B cell (primary cell): Measurements from ENCODE around the gene ASB8. TPM values are rescaled to one million over a fixed set of nuclear protein-coding genes. Genes with fewer than 3 reads are reported as not detected.

Experiments used
- ATAC-seq: fragments of 200-7000 bp; cut with Tn5 transposase; one replicate; pipeline ENCODE4 v1.10.0; 2021; ENCODE audit warnings: low read depth, mild to moderate bottlenecking, moderate number of reproducible peaks, moderate library complexity
- CTCF ChIA-PET: fragments of 350-600 bp; sonication (Branson Sonifier 250); formaldehyde crosslinking; loops from one replicate; lab custom pipeline; 2021; ENCODE audit warnings: antibody characterized with exemption, inconsistent platforms; lab: Charles Lee
- POLR2A ChIA-PET: fragments of 350-600 bp; sonication (Branson Sonifier 250); formaldehyde crosslinking; loops from one replicate; lab custom pipeline; 2021; ENCODE audit warnings: antibody characterized with exemption; lab: Charles Lee
- DNase-seq: peaks from one replicate; pipeline ENCODE4 v3.0.0; 2013
- H2AFZ ChIP-seq: 2 replicates; pipeline ENCODE4 v1.6.1; 2012; ENCODE audit warnings: mild to moderate bottlenecking, low read depth, low read length; ENCODE audit not compliant: insufficient read depth, poor library complexity, severe bottlenecking
- H3K27ac ChIP-seq, 2 donors: 1 replicate in 1 of 2; 2 replicates in 1 of 2; pipeline ENCODE4 v1.5.1; 2012 to 2013; ENCODE audit warnings: low read length in 2 of 2, mild to moderate bottlenecking in 2 of 2, moderate library complexity in 1 of 2
- H3K27me3 ChIP-seq, 4 experiments: fragments of 200-600 bp in 1 of 4; sonication (generic) in 1 of 4; replicated peaks in 1 of 4; 1 replicate in 2 of 4; 2 replicates in 2 of 4; pipeline versions ENCODE4 v1.6.1 to v1.7.0; 2013 to 2016; ENCODE audit warnings: low read length in 3 of 4, mild to moderate bottlenecking in 2 of 4, mixed read lengths in 1 of 4, moderate library complexity in 1 of 4; ENCODE audit not compliant: insufficient read depth in 4 of 4, control insufficient read depth in 3 of 4; ENCODE audit errors: control extremely low read depth in 1 of 4
- H3K36me3 ChIP-seq, 2 experiments: replicated peaks in 1 of 2; 1 replicate in 1 of 2; 2 replicates in 1 of 2; pipeline versions ENCODE4 v1.6.1 to v1.7.1; 2013; ENCODE audit warnings: low read length in 1 of 2; ENCODE audit not compliant: insufficient read depth in 2 of 2, control insufficient read depth in 1 of 2; ENCODE audit errors: control extremely low read depth in 1 of 2, extremely low read depth in 1 of 2
- H3K4me1 ChIP-seq, 2 donors: fragments of 200-600 bp in 1 of 2; sonication (generic) in 1 of 2; 1 replicate in 1 of 2; 2 replicates in 1 of 2; pipeline versions ENCODE4 v1.5.1 to v1.6.1; 2013 to 2017; ENCODE audit warnings: low read length in 2 of 2; ENCODE audit not compliant: control insufficient read depth in 2 of 2, insufficient read depth in 2 of 2
- H3K4me2 ChIP-seq: replicated peaks from 2 replicates; pipeline ENCODE3; 2012; ENCODE audit warnings: mild to moderate bottlenecking, low read depth, low read length; ENCODE audit not compliant: poor library complexity, severe bottlenecking
- H3K4me3 ChIP-seq, 5 experiments: fragments of 200-600 bp in 1 of 5; sonication (generic) in 1 of 5; 1 replicate in 3 of 5; 2 replicates in 2 of 5; pipeline versions ENCODE4 v1.5.1 to v1.7.0; 2011 to 2016; ENCODE audit warnings: low read length in 4 of 5, mild to moderate bottlenecking in 4 of 5, low read depth in 2 of 5, control low read depth in 1 of 5, moderate library complexity in 1 of 5; ENCODE audit not compliant: insufficient read depth in 1 of 5; ENCODE audit errors: control extremely low read depth in 1 of 5, extremely low read depth in 1 of 5
- H3K79me2 ChIP-seq: fragments of 200-600 bp; sonication (generic); one replicate; pipeline ENCODE4 v1.6.0; 2016; ENCODE audit warnings: low read length; ENCODE audit not compliant: control insufficient read depth, insufficient read depth
- H3K9ac ChIP-seq: fragments of 200-600 bp; sonication (generic); 2 replicates; pipeline ENCODE4 v1.6.1; 2017; ENCODE audit warnings: mild to moderate bottlenecking, low read length, moderate library complexity
- H3K9me3 ChIP-seq, 3 donors: one replicate each; pipeline versions ENCODE4 v1.6.1 to v1.7.1; 2013; ENCODE audit warnings: low read length in 2 of 3; ENCODE audit not compliant: control insufficient read depth in 2 of 3, insufficient read depth in 1 of 3; ENCODE audit errors: control extremely low read depth in 1 of 3
- H4K20me1 ChIP-seq: 2 replicates; pipeline ENCODE4 v1.6.0; 2012; ENCODE audit warnings: mild to moderate bottlenecking, low read length; ENCODE audit not compliant: insufficient read depth, control insufficient read depth, poor library complexity, severe bottlenecking
- H3K27ac Mint-ChIP-seq: one replicate; pipeline ENCODE4 v1.8.0; 2021; ENCODE audit warnings: mixed read lengths
- H3K27me3 Mint-ChIP-seq: one replicate; pipeline ENCODE4 v1.8.0; 2021; ENCODE audit warnings: mixed read lengths
- H3K4me1 Mint-ChIP-seq: one replicate; pipeline ENCODE4 v1.8.0; 2021; ENCODE audit warnings: mixed read lengths
- H3K4me3 Mint-ChIP-seq: one replicate; pipeline ENCODE4 v1.8.0; 2021; ENCODE audit warnings: mixed read lengths
- H3K9me3 Mint-ChIP-seq: one replicate; pipeline ENCODE4 v1.8.0; 2022; ENCODE audit warnings: mixed read lengths; ENCODE audit not compliant: insufficient read depth
- EZH2 ChIP-seq: IDR thresholded peaks from 2 replicates; pipeline ENCODE4 v1.6.1; 2012; ENCODE audit warnings: borderline replicate concordance, low read depth, mild to moderate bottlenecking, moderate library complexity, low read length; ENCODE audit not compliant: insufficient read depth, poor library complexity, severe bottlenecking
- WGBS: methylation state at CpG from one replicate; pipeline ENCODE4 v1.1.5; 2013; ENCODE audit warnings: missing lambda C conversion rate; ENCODE audit not compliant: insufficient coverage; 5-methylcytosine and 5-hydroxymethylcytosine counted together
- intact Hi-C: fragments of 100-400 bp; cut with micrococcal nuclease; formaldehyde crosslinking; loops from one replicate; pipeline ENCODE4 v1.10.0; 2022
- polyA plus RNA-seq: library from polyadenylated mRNA; depleted of rRNA; stranded (reverse); fragments of >200 nt; gene quantifications from 2 replicates; pipeline ENCODE4 v1.2.3, GENCODE V29; 2012
- total RNA-seq, 2 donors: library from RNA; stranded (reverse); fragments of 120-200 nt in 1 of 2; gene quantifications; 1 replicate in 1 of 2; 2 replicates in 1 of 2; pipeline versions ENCODE4 v1.2.3 to v1.2.4, GENCODE V29; 2013 to 2022
- TF ChIP-seq, protein P1 (sequence below): fragments of 200-600 bp; IDR thresholded peaks from one replicate; pipeline ENCODE4 v1.8.0; 2022; ENCODE audit warnings: antibody characterized with exemption, mild to moderate bottlenecking

ASB8 gene
- total and polyA plus RNA-seq, 2 donors (not counting 1 experiment from before 2014, with no cell fraction given), result 22.7 to 54.8 TPM

DNA sequence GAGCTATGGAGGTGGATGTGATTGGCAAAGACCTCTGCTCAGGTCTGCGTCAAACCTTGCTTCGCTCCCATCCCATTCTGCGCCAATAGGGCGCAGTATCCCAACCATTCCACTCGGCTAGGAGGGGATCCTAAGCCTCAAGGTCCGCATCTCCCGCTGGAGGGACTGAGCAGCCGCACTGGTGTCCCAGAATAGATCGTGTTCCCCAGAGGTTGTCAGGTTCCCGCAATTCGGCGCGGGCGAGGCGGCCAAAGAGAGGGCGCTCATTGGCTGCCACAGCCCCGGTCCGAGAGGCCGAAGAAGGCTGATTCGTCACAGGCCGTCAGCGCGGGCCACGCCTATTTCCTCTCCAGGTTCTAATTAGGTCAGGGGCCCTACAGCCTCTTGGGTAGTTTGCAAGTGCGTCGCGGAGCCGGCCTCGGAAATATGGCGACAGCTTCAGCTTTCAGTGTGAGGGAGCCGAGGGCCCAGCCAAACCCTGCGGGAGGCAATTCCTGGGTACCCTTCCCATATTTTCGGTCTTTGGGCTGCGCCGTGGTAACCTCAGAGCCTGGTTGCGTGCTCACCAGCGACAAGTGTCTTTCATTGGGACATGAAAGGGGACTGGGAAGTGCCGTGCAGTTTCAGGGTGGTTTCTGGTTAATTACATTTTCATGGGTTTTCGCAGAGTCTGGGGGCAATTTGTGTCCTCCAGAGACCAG lies 40.8 kb upstream of the ASB8 start:
- peak overlapping the region; percentile 100 for H3K9ac ChIP-seq
- H4K20me1 ChIP-seq, result no peaks in the 10 kb centered on the region
- Mint-ChIP-seq H3K9me3 (peaks cover 2% of the 10 kb centered on the region), H3K4me3 (peak overlapping the region; percentile 87), H3K27ac (peak overlapping the region; percentile 99), H3K27me3 (peaks cover 18% of the 10 kb centered on the region), H3K4me1 (peaks cover 23% of the 10 kb centered on the region)
- H3K79me2 ChIP-seq, result peaks cover 18% of the 10 kb centered on the region
- peaks cover 0 to 12% (median 0%) of the 10 kb centered on the region in 4 experiments for H3K27me3 ChIP-seq
- peaks cover 18 to 20% of the 10 kb centered on the region in 2 donors for H3K4me1 ChIP-seq
- under 1% methylated on average over 39 of the region's 39 CpGs for WGBS
- no peaks in the 10 kb centered on the region for H3K36me3 ChIP-seq
- ATAC-seq (peak; percentile 99), DNase-seq (peak; percentile 95)
- TF ChIP-seq, protein P1, sequence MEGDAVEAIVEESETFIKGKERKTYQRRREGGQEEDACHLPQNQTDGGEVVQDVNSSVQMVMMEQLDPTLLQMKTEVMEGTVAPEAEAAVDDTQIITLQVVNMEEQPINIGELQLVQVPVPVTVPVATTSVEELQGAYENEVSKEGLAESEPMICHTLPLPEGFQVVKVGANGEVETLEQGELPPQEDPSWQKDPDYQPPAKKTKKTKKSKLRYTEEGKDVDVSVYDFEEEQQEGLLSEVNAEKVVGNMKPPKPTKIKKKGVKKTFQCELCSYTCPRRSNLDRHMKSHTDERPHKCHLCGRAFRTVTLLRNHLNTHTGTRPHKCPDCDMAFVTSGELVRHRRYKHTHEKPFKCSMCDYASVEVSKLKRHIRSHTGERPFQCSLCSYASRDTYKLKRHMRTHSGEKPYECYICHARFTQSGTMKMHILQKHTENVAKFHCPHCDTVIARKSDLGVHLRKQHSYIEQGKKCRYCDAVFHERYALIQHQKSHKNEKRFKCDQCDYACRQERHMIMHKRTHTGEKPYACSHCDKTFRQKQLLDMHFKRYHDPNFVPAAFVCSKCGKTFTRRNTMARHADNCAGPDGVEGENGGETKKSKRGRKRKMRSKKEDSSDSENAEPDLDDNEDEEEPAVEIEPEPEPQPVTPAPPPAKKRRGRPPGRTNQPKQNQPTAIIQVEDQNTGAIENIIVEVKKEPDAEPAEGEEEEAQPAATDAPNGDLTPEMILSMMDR, result no peak
- no peak for TF ChIP-seq EZH2
- peak overlapping the region; percentile 76 to 100 (median 96) for H3K4me3 ChIP-seq
- peak overlapping the region; percentile 84 for H3K4me2 ChIP-seq
- CTCF ChIA-PET, result interaction anchor here (0.5 to 4.5 kb wide), 11 partner anchors 8 to 114 kb away, joined by 3 to 35 read pairs (median 6); partner anchors contain the start of genes ASB8 and CCDC184
- H2AFZ ChIP-seq, result peak overlapping the region; percentile 97
- H3K9me3 ChIP-seq, result no peaks in the 10 kb centered on the region
- POLR2A ChIA-PET, result interaction anchor here (0.6 to 1.5 kb wide), 5 partner anchors 15 to 822 kb away, joined by 3 to 6 read pairs (median 5); partner anchors contain the start of genes ASB8, CCDC184 and SENP1
- H3K27ac ChIP-seq, result peak overlapping the region; percentile 97 to 98
- intact Hi-C loops, result loop anchor here (1.0 to 2.0 kb wide), 5 partner anchors 9 to 152 kb away; partner anchors contain the start of genes ASB8, CCDC184 and ZNF641
